Upper lobe of right lung (tissue), 1 donor: ENCODE data around the gene TERT. TPM values are rescaled to one million over a fixed set of nuclear protein-coding genes. Genes with fewer than 3 reads are reported as not detected.

Experiments used
- ATAC-seq: fragments of 200-7000 bp; cut with Tn5 transposase; one replicate; pipeline ENCODE4 v1.9.1; 2020; ENCODE audit warnings: mild to moderate bottlenecking, moderate library complexity
- DNase-seq: peaks from one replicate; pipeline ENCODE4 v3.0.0-alpha.2; 2020
- H3K27ac ChIP-seq: fragments of 200-600 bp; one replicate; pipeline ENCODE4 v1.8.0; 2022
- H3K27me3 ChIP-seq: fragments of 200-600 bp; one replicate; pipeline ENCODE4 v1.8.0; 2022; ENCODE audit warnings: mild to moderate bottlenecking
- H3K36me3 ChIP-seq: fragments of 200-600 bp; one replicate; pipeline ENCODE4 v1.8.0; 2022
- H3K4me1 ChIP-seq: fragments of 200-600 bp; one replicate; pipeline ENCODE4 v1.8.0; 2022
- H3K4me3 ChIP-seq: fragments of 200-600 bp; one replicate; pipeline ENCODE4 v1.8.0; 2022; ENCODE audit warnings: mild to moderate bottlenecking
- H3K9me3 ChIP-seq: fragments of 200-600 bp; one replicate; pipeline ENCODE4 v1.8.0; 2022
- CTCF ChIP-seq: fragments of 200-600 bp; IDR thresholded peaks from one replicate; pipeline ENCODE4 v1.8.0; 2022; ENCODE audit warnings: antibody characterized with exemption
- intact Hi-C: fragments of 100-400 bp; cut with DNase I; formaldehyde crosslinking; loops from one replicate; pipeline ENCODE4 v1.11.0; 2022
- total RNA-seq: library from RNA; stranded (reverse); fragmentation: NEBNext Ultra II Directional; extraction: Animal tissue kit (Norgen Biotek cat#: 25700); gene quantifications from one replicate; pipeline ENCODE4 v1.2.1, GENCODE V29; 2021
- donor health status: DM: no; HTN: yes; CAD: no; lungs with severe emphysema.

TERT gene
- total RNA-seq, 1 donor from 2014 or later: not detected

- peak; percentile 58 for DNase-seq
- intact Hi-C loops: no loop called here
- Histone ChIP-seq H3K36me3 (peaks cover 69% of the 10 kb centered on the region), H3K4me3 (no peak overlapping the region), H3K9me3 (no peaks in the 10 kb centered on the region), H3K4me1 (peaks cover 19% of the 10 kb centered on the region), H3K27me3 (no peaks in the 10 kb centered on the region), H3K27ac (no peak overlapping the region)
- no peak for ATAC-seq
- TF ChIP-seq CTCF: no peak
Measured at GRCh38 chr5:1319436-1320256, 24.8 kb upstream of the TERT start.

GRCh38 chr5:1318659-1319251, 23.9 kb upstream of the TERT start:
- H3K27ac ChIP-seq: no peak overlapping the region
- intact Hi-C loops: no loop called here
- H3K36me3 ChIP-seq: peaks cover 60% of the 10 kb centered on the region
- TF ChIP-seq CTCF: no peak
- H3K27me3 ChIP-seq: no peaks in the 10 kb centered on the region
- no peak for ATAC-seq
- peak; percentile 53 for DNase-seq
- no peak overlapping the region for H3K4me3 ChIP-seq
- H3K4me1 ChIP-seq: peaks cover 19% of the 10 kb centered on the region
- no peaks in the 10 kb centered on the region for H3K9me3 ChIP-seq

DNA sequence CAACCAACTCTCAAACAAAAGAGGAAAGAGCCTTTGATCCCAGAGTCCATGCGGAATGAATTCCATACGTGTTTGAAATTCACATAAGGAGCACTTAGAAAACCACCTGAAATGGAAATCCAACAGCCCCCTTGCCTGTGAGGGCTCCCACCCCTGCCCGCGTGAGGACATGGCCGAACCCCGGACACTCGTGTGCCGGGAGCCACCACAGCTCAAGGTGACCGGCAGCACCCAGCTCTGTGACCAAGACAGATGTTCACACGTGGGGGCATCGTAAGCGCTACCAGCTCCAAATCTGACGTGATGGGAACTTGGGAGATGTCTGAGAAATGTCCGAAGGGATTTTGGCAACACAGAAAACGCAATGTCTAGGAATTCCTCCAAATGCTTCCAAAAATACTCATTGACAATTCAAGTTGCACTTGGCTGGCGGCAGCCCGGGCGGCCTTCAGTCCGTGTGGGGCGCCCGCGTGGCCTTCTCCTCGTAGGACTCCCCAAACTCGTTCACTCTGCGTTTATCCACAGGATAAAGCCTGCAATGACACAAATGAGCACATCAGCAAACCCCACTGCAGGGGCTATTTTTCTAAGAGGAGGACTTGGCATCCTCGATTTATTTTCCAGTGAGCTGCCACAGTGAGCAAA, 23.2 kb upstream of the TERT start:
- intact Hi-C loops: no loop called here

GRCh38 chr5:1316588-1317340, 21.9 kb upstream of the TERT start:
- no peak for TF ChIP-seq CTCF
- Histone ChIP-seq H3K36me3 (peaks cover 44% of the 10 kb centered on the region), H3K27ac (peak overlapping the region; percentile 71), H3K4me3 (no peak overlapping the region), H3K27me3 (no peaks in the 10 kb centered on the region), H3K9me3 (no peaks in the 10 kb centered on the region), H3K4me1 (peaks cover 19% of the 10 kb centered on the region)
- intact Hi-C loops: no loop called here
- ATAC-seq (no peak), DNase-seq (peak; percentile 39)

More for the DNA sequence above, 23.2 kb upstream of the TERT start:
- no peak for TF ChIP-seq CTCF
- Histone ChIP-seq H3K36me3 (peaks cover 55% of the 10 kb centered on the region), H3K27me3 (no peaks in the 10 kb centered on the region), H3K9me3 (no peaks in the 10 kb centered on the region), H3K27ac (no peak overlapping the region), H3K4me1 (peaks cover 19% of the 10 kb centered on the region), H3K4me3 (no peak overlapping the region)
- no peak for ATAC-seq
- DNase-seq: peak; percentile 40
